B cell (primary cell): ENCODE results near the gene ZSCAN31. TPM values are rescaled to one million over a fixed set of nuclear protein-coding genes. Genes with fewer than 3 reads are reported as not detected.
"Not testable (repeated sequence)": the region's sequence is repeated elsewhere in the genome, so short reads cannot be mapped to it uniquely, and the experiment has no call there.

Experiments
- ATAC-seq: fragments of 200-7000 bp; cut with Tn5 transposase; one replicate; pipeline ENCODE4 v1.10.0; 2021; ENCODE audit warnings: low read depth, mild to moderate bottlenecking, moderate number of reproducible peaks, moderate library complexity
- CTCF ChIA-PET: fragments of 350-600 bp; sonication (Branson Sonifier 250); formaldehyde crosslinking; loops from one replicate; lab custom pipeline; 2021; ENCODE audit warnings: antibody characterized with exemption, inconsistent platforms; lab: Charles Lee
- POLR2A ChIA-PET: fragments of 350-600 bp; sonication (Branson Sonifier 250); formaldehyde crosslinking; loops from one replicate; lab custom pipeline; 2021; ENCODE audit warnings: antibody characterized with exemption; lab: Charles Lee
- DNase-seq: peaks from one replicate; pipeline ENCODE4 v3.0.0; 2013
- H2AFZ ChIP-seq: 2 replicates; pipeline ENCODE4 v1.6.1; 2012; ENCODE audit warnings: mild to moderate bottlenecking, low read depth, low read length; ENCODE audit not compliant: insufficient read depth, poor library complexity, severe bottlenecking
- H3K27ac ChIP-seq, 2 donors: 1 replicate in 1 of 2; 2 replicates in 1 of 2; pipeline ENCODE4 v1.5.1; 2012 to 2013; ENCODE audit warnings: low read length in 2 of 2, mild to moderate bottlenecking in 2 of 2, moderate library complexity in 1 of 2
- H3K27me3 ChIP-seq, 4 experiments: fragments of 200-600 bp in 1 of 4; sonication (generic) in 1 of 4; replicated peaks in 1 of 4; 1 replicate in 2 of 4; 2 replicates in 2 of 4; pipeline versions ENCODE4 v1.6.1 to v1.7.0; 2013 to 2016; ENCODE audit warnings: low read length in 3 of 4, mild to moderate bottlenecking in 2 of 4, mixed read lengths in 1 of 4, moderate library complexity in 1 of 4; ENCODE audit not compliant: insufficient read depth in 4 of 4, control insufficient read depth in 3 of 4; ENCODE audit errors: control extremely low read depth in 1 of 4
- H3K36me3 ChIP-seq, 2 experiments: replicated peaks in 1 of 2; 1 replicate in 1 of 2; 2 replicates in 1 of 2; pipeline versions ENCODE4 v1.6.1 to v1.7.1; 2013; ENCODE audit warnings: low read length in 1 of 2; ENCODE audit not compliant: insufficient read depth in 2 of 2, control insufficient read depth in 1 of 2; ENCODE audit errors: control extremely low read depth in 1 of 2, extremely low read depth in 1 of 2
- H3K4me1 ChIP-seq, 2 donors: fragments of 200-600 bp in 1 of 2; sonication (generic) in 1 of 2; 1 replicate in 1 of 2; 2 replicates in 1 of 2; pipeline versions ENCODE4 v1.5.1 to v1.6.1; 2013 to 2017; ENCODE audit warnings: low read length in 2 of 2; ENCODE audit not compliant: control insufficient read depth in 2 of 2, insufficient read depth in 2 of 2
- H3K4me2 ChIP-seq: replicated peaks from 2 replicates; pipeline ENCODE3; 2012; ENCODE audit warnings: mild to moderate bottlenecking, low read depth, low read length; ENCODE audit not compliant: poor library complexity, severe bottlenecking
- H3K4me3 ChIP-seq, 5 experiments: fragments of 200-600 bp in 1 of 5; sonication (generic) in 1 of 5; 1 replicate in 3 of 5; 2 replicates in 2 of 5; pipeline versions ENCODE4 v1.5.1 to v1.7.0; 2011 to 2016; ENCODE audit warnings: low read length in 4 of 5, mild to moderate bottlenecking in 4 of 5, low read depth in 2 of 5, control low read depth in 1 of 5, moderate library complexity in 1 of 5; ENCODE audit not compliant: insufficient read depth in 1 of 5; ENCODE audit errors: control extremely low read depth in 1 of 5, extremely low read depth in 1 of 5
- H3K79me2 ChIP-seq: fragments of 200-600 bp; sonication (generic); one replicate; pipeline ENCODE4 v1.6.0; 2016; ENCODE audit warnings: low read length; ENCODE audit not compliant: control insufficient read depth, insufficient read depth
- H3K9ac ChIP-seq: fragments of 200-600 bp; sonication (generic); 2 replicates; pipeline ENCODE4 v1.6.1; 2017; ENCODE audit warnings: mild to moderate bottlenecking, low read length, moderate library complexity
- H3K9me3 ChIP-seq, 3 donors: one replicate each; pipeline versions ENCODE4 v1.6.1 to v1.7.1; 2013; ENCODE audit warnings: low read length in 2 of 3; ENCODE audit not compliant: control insufficient read depth in 2 of 3, insufficient read depth in 1 of 3; ENCODE audit errors: control extremely low read depth in 1 of 3
- H4K20me1 ChIP-seq: 2 replicates; pipeline ENCODE4 v1.6.0; 2012; ENCODE audit warnings: mild to moderate bottlenecking, low read length; ENCODE audit not compliant: insufficient read depth, control insufficient read depth, poor library complexity, severe bottlenecking
- H3K27ac Mint-ChIP-seq: one replicate; pipeline ENCODE4 v1.8.0; 2021; ENCODE audit warnings: mixed read lengths
- H3K27me3 Mint-ChIP-seq: one replicate; pipeline ENCODE4 v1.8.0; 2021; ENCODE audit warnings: mixed read lengths
- H3K4me1 Mint-ChIP-seq: one replicate; pipeline ENCODE4 v1.8.0; 2021; ENCODE audit warnings: mixed read lengths
- H3K4me3 Mint-ChIP-seq: one replicate; pipeline ENCODE4 v1.8.0; 2021; ENCODE audit warnings: mixed read lengths
- H3K9me3 Mint-ChIP-seq: one replicate; pipeline ENCODE4 v1.8.0; 2022; ENCODE audit warnings: mixed read lengths; ENCODE audit not compliant: insufficient read depth
- EZH2 ChIP-seq: IDR thresholded peaks from 2 replicates; pipeline ENCODE4 v1.6.1; 2012; ENCODE audit warnings: borderline replicate concordance, low read depth, mild to moderate bottlenecking, moderate library complexity, low read length; ENCODE audit not compliant: insufficient read depth, poor library complexity, severe bottlenecking
- WGBS: methylation state at CpG from one replicate; pipeline ENCODE4 v1.1.5; 2013; ENCODE audit warnings: missing lambda C conversion rate; ENCODE audit not compliant: insufficient coverage; 5-methylcytosine and 5-hydroxymethylcytosine counted together
- intact Hi-C: fragments of 100-400 bp; cut with micrococcal nuclease; formaldehyde crosslinking; loops from one replicate; pipeline ENCODE4 v1.10.0; 2022
- polyA plus RNA-seq: library from polyadenylated mRNA; depleted of rRNA; stranded (reverse); fragments of >200 nt; gene quantifications from 2 replicates; pipeline ENCODE4 v1.2.3, GENCODE V29; 2012
- total RNA-seq, 2 donors: library from RNA; stranded (reverse); fragments of 120-200 nt in 1 of 2; gene quantifications; 1 replicate in 1 of 2; 2 replicates in 1 of 2; pipeline versions ENCODE4 v1.2.3 to v1.2.4, GENCODE V29; 2013 to 2022
- TF ChIP-seq, protein P1 (sequence below): fragments of 200-600 bp; IDR thresholded peaks from one replicate; pipeline ENCODE4 v1.8.0; 2022; ENCODE audit warnings: antibody characterized with exemption, mild to moderate bottlenecking

The ZSCAN31 gene
- total and polyA plus RNA-seq, 2 donors (not counting 1 experiment from before 2014, with no cell fraction given), result 1.9 to 4.6 TPM

DNA sequence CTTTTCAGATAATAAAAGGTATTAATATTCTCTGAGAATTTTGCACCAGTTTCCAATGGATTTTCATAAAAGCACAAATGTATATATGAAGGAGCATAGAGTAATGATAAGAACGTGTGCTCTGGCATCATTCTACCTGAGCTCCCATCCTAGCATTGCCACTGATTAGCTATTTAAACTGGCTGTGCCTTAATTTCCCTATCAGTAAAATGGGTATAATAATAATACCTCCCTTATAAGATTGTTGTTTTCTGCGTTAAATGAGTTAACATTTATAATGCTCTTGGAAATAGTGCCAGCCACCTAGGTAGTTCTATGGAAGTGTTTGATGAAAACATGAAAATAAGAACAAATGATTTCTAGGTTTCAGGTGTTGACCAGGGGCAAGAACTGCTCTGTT is 25.0 kb upstream of the ZSCAN31 start:
- CTCF ChIA-PET, result no interaction called here
- ATAC-seq (no peak), DNase-seq (no peak)
- TF ChIP-seq, protein P1, sequence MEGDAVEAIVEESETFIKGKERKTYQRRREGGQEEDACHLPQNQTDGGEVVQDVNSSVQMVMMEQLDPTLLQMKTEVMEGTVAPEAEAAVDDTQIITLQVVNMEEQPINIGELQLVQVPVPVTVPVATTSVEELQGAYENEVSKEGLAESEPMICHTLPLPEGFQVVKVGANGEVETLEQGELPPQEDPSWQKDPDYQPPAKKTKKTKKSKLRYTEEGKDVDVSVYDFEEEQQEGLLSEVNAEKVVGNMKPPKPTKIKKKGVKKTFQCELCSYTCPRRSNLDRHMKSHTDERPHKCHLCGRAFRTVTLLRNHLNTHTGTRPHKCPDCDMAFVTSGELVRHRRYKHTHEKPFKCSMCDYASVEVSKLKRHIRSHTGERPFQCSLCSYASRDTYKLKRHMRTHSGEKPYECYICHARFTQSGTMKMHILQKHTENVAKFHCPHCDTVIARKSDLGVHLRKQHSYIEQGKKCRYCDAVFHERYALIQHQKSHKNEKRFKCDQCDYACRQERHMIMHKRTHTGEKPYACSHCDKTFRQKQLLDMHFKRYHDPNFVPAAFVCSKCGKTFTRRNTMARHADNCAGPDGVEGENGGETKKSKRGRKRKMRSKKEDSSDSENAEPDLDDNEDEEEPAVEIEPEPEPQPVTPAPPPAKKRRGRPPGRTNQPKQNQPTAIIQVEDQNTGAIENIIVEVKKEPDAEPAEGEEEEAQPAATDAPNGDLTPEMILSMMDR, result no peak
- TF ChIP-seq EZH2, result no peak
- WGBS, result no CpG with 5 or more reads among the region's 2 CpGs
- Histone ChIP-seq H3K27me3 (no peaks in the 10 kb centered on the region), H3K4me2 (no peak overlapping the region), H3K36me3 (peaks cover 2 to 26% of the 10 kb centered on the region in 2 experiments), H3K9me3 (peaks cover 0 to 6% (median 0%) of the 10 kb centered on the region in 3 donors), H3K79me2 (peaks cover 16% of the 10 kb centered on the region), H4K20me1 (peaks cover 5% of the 10 kb centered on the region), H3K4me3 (no peak overlapping the region), H3K4me1 (peaks cover 0 to 7% of the 10 kb centered on the region in 2 donors), H3K9ac (no peak overlapping the region), H3K27ac (no peak overlapping the region), H2AFZ (no peak overlapping the region)
- Mint-ChIP-seq H3K27me3 (no peaks in the 10 kb centered on the region), H3K4me3 (no peak overlapping the region), H3K4me1 (peaks cover 5% of the 10 kb centered on the region), H3K9me3 (no peaks in the 10 kb centered on the region), H3K27ac (no peak overlapping the region)
- intact Hi-C loops, result no loop called here
- POLR2A ChIA-PET, result no interaction called here

DNA sequence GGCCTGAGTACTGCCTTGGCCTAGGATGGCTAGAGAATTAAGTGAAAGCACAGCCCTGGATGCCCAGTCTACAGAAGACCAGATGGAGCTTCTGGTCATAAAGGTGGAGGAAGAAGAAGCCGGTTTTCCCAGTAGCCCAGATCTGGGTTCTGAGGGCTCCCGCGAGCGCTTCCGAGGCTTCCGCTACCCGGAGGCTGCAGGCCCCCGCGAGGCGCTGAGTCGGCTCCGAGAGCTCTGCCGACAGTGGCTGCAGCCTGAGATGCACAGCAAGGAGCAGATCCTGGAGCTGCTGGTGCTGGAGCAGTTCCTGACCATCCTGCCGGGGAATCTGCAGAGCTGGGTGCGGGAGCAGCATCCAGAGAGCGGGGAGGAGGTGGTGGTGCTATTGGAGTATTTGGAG is 23.6 kb upstream of the ZSCAN31 start:
- Histone ChIP-seq H3K79me2 (peaks cover 29% of the 10 kb centered on the region), H3K36me3 (peaks cover 0 to 14% of the 10 kb centered on the region in 2 experiments), H3K4me1 (peaks cover 0 to 15% of the 10 kb centered on the region in 2 donors), H4K20me1 (peaks cover 13% of the 10 kb centered on the region)
- H3K27ac ChIP-seq, ATAC-seq, H3K9ac ChIP-seq, DNase-seq, H3K27me3 ChIP-seq, intact Hi-C loops, H3K9me3 ChIP-seq, H3K4me2 ChIP-seq, H3K4me3 Mint-ChIP-seq, POLR2A ChIA-PET, CTCF ChIA-PET, H3K27me3 Mint-ChIP-seq, H2AFZ ChIP-seq, H3K4me3 ChIP-seq, H3K9me3 Mint-ChIP-seq, H3K27ac Mint-ChIP-seq: not testable (repeated sequence)
- 98% methylated on average over 10 of the region's 16 CpGs for WGBS
- peaks cover 11% of the 10 kb centered on the region for H3K4me1 Mint-ChIP-seq
